ENCODE results near the gene ITFG2.
"Not testable (repeated sequence)": the region's sequence is repeated elsewhere in the genome, so short reads cannot be mapped to it uniquely, and the experiment has no call there.

Gene ITFG2

GRCh38 chr12:2863402-2863801 is 50.9 kb downstream of the ITFG2 start:
- not testable (repeated sequence) for H3K27ac ChIP-seq (ENCODE audit: low read depth, low read length, severe bottlenecking); H3K4me3 ChIP-seq (ENCODE audit: extremely low read depth, insufficient read depth, low read length, poor library complexity, severe bottlenecking); H3K4me1 ChIP-seq (ENCODE audit: control insufficient read depth, insufficient read depth, low read length, poor library complexity, severe bottlenecking); H3K9me3 ChIP-seq (ENCODE audit: control insufficient read depth, low read length)
- peaks cover 92% of the 10 kb centered on the region for H3K36me3 ChIP-seq (ENCODE audit: control insufficient read depth, insufficient read depth, low read length)
- WGBS, 2 experiments (ENCODE audit: insufficient coverage in 2 of 2): 91 to 98% methylated on average over 7 of the region's 7 CpGs

- Histone ChIP-seq H3K27ac (ENCODE audit: low read depth, low read length, severe bottlenecking) (no peak overlapping the region), H3K36me3 (ENCODE audit: control insufficient read depth, insufficient read depth, low read length) (peaks cover 92% of the 10 kb centered on the region), H3K9me3 (ENCODE audit: control insufficient read depth, low read length) (no peaks in the 10 kb centered on the region), H3K4me1 (ENCODE audit: control insufficient read depth, insufficient read depth, low read length, poor library complexity, severe bottlenecking) (no peaks in the 10 kb centered on the region), H3K4me3 (ENCODE audit: extremely low read depth, insufficient read depth, low read length, poor library complexity, severe bottlenecking) (no peak overlapping the region)
- 92 to 97% methylated on average over 8 to 9 of the region's 9 CpGs for WGBS, 2 experiments (ENCODE audit: insufficient coverage in 2 of 2)
Measured at GRCh38 chr12:2864198-2864597, 51.7 kb downstream of the ITFG2 start.

- peaks cover 93% of the 10 kb centered on the region for H3K36me3 ChIP-seq (ENCODE audit: control insufficient read depth, insufficient read depth, low read length)
- not testable (repeated sequence) for H3K9me3 ChIP-seq (ENCODE audit: control insufficient read depth, low read length); H3K4me1 ChIP-seq (ENCODE audit: control insufficient read depth, insufficient read depth, low read length, poor library complexity, severe bottlenecking); H3K4me3 ChIP-seq (ENCODE audit: extremely low read depth, insufficient read depth, low read length, poor library complexity, severe bottlenecking); H3K27ac ChIP-seq (ENCODE audit: low read depth, low read length, severe bottlenecking)
- 94 to 100% methylated on average over 4 to 5 of the region's 9 CpGs for WGBS, 2 experiments (ENCODE audit: insufficient coverage in 2 of 2)
Measured at GRCh38 chr12:2868986-2869632, 56.6 kb downstream of the ITFG2 start.
